ENCODE data around the gene FTCD. TPM values are rescaled to one million over a fixed set of nuclear protein-coding genes. Genes with fewer than 3 reads are reported as not detected.

FTCD gene
- total RNA-seq, 6 experiments from 2014 or later, result 141 to 668 (median 417) TPM

- Histone ChIP-seq H3K36me3 (peaks cover 0 to 86% (median 38%) of the 10 kb centered on the region in 4 donors), H3K27ac (no peak overlapping the region), H3K4me1 (peaks cover 0 to 15% (median 0%) of the 10 kb centered on the region in 4 donors), H3K4me3 (no peak overlapping the region), H3K27me3 (no peaks in the 10 kb centered on the region), H3K9me3 (no peaks in the 10 kb centered on the region)
- ATAC-seq, result no peak
- DNase-seq, result peak in 1 of 3 donors; percentile 27
- WGBS (ENCODE audit: insufficient coverage, low coverage, low lambda C conversion rate, missing lambda C conversion rate), result 89% methylated on average over 3 of the region's 14 CpGs
- intact Hi-C loops (cut with DNase I), result no loop called here
- no peak for TF ChIP-seq POLR2A (IDR thresholded peaks at IDR 0.05)
- no peak for TF ChIP-seq CTCF (IDR thresholded peaks at IDR 0.05)
These were observed 8.5 kb downstream of the FTCD start for GRCh38 chr21:46146856-46147255.

- DNase-seq (peak; percentile 16 to 56 (median 48)), ATAC-seq (peak in 1 of 4 donors; percentile 1)
- H3K27ac ChIP-seq, result no peak overlapping the region
- peaks cover 0 to 86% (median 39%) of the 10 kb centered on the region in 4 donors for H3K36me3 ChIP-seq
- intact Hi-C loops (cut with DNase I), result no loop called here
- H3K9me3 ChIP-seq, result no peaks in the 10 kb centered on the region
- TF ChIP-seq CTCF (IDR thresholded peaks at IDR 0.05), result no peak
- no peak for TF ChIP-seq POLR2A (IDR thresholded peaks at IDR 0.05)
- WGBS (ENCODE audit: insufficient coverage, low coverage, low lambda C conversion rate, missing lambda C conversion rate), result 100% methylated on average over 4 of the region's 60 CpGs
- H3K4me1 ChIP-seq, result peaks cover 0 to 8% (median 0%) of the 10 kb centered on the region in 4 donors
- H3K27me3 ChIP-seq, result no peaks in the 10 kb centered on the region
- no peak overlapping the region for H3K4me3 ChIP-seq
These were observed 9.3 kb downstream of the FTCD start for GRCh38 chr21:46145840-46146691.

- Histone ChIP-seq H3K9me3 (no peaks in the 10 kb centered on the region), H3K4me3 (no peak overlapping the region), H3K36me3 (peaks cover 0 to 82% (median 39%) of the 10 kb centered on the region in 4 donors), H3K4me1 (peaks cover 0 to 3% (median 0%) of the 10 kb centered on the region in 4 donors), H3K27ac (no peak overlapping the region), H3K27me3 (no peaks in the 10 kb centered on the region)
- intact Hi-C loops (cut with DNase I), result no loop called here
- peak in 1 of 4 donors; percentile 4 for ATAC-seq
- peak; percentile 29 to 60 (median 51) for DNase-seq
- TF ChIP-seq CTCF (IDR thresholded peaks at IDR 0.05) (no peak), POLR2A (IDR thresholded peaks at IDR 0.05) (no peak)
- WGBS (ENCODE audit: insufficient coverage, low coverage, low lambda C conversion rate, missing lambda C conversion rate), result 80% methylated on average over 1 of the region's 51 CpGs
These were observed 10.1 kb downstream of the FTCD start for GRCh38 chr21:46145159-46145839.

GRCh38 chr21:46144464-46145070 is 10.8 kb downstream of the FTCD start:
- peak in 2 of 3 donors; percentile 44 to 53 for DNase-seq
- Histone ChIP-seq H3K36me3 (peaks cover 0 to 80% (median 40%) of the 10 kb centered on the region in 4 donors), H3K27me3 (no peaks in the 10 kb centered on the region), H3K27ac (no peak overlapping the region), H3K4me3 (no peak overlapping the region), H3K4me1 (no peaks in the 10 kb centered on the region), H3K9me3 (no peaks in the 10 kb centered on the region)
- TF ChIP-seq POLR2A (IDR thresholded peaks at IDR 0.05) (no peak), CTCF (IDR thresholded peaks at IDR 0.05) (no peak)
- WGBS (ENCODE audit: insufficient coverage, low coverage, low lambda C conversion rate, missing lambda C conversion rate), result 44% methylated on average over 3 of the region's 4 CpGs
- ATAC-seq, result peak in 1 of 4 donors; percentile 1
- intact Hi-C loops (cut with DNase I), result no loop called here

Data from right lobe of liver (tissue), 6 donors.